ENCODE results near the gene F2R. TPM values are rescaled to one million over a fixed set of nuclear protein-coding genes. Genes with fewer than 3 reads are reported as not detected.
"Not testable (repeated sequence)": the region's sequence is repeated elsewhere in the genome, so short reads cannot be mapped to it uniquely, and the experiment has no call there.

F2R gene
- total RNA-seq: 1 to 10 TPM; 2.2 to 2.8 TPM

GRCh38 chr5:76715736-76716455, at the start of gene F2R:
Gene F2R (plus strand): TSS chr5:76716126. CDS start chr5:76716308, 182 bp downstream.
- Mint-ChIP-seq H3K27ac (peak within 1 kb of the TSS; percentile 54), H3K36me3 (no peaks in the 10 kb centered on the region), H3K9me3 (no peaks in the 10 kb centered on the region), H3K4me3 (peak within 1 kb of the TSS; percentile 80), H3K4me1 (peaks cover 24% of the 10 kb centered on the region), H3K27me3 (peaks cover 69% of the 10 kb centered on the region)
- DNase-seq: peak; percentile 53

GRCh38 chr5:76667495-76667894, 48.4 kb upstream of the F2R start:
- no peaks in the 10 kb centered on the region for H3K9me3 Mint-ChIP-seq
- peaks cover 10% of the 10 kb centered on the region for H3K36me3 Mint-ChIP-seq
- no peaks in the 10 kb centered on the region for H3K27me3 Mint-ChIP-seq
- DNase-seq: no peak
- H3K4me1 Mint-ChIP-seq: no peaks in the 10 kb centered on the region
- H3K4me3 Mint-ChIP-seq: no peak overlapping the region
- H3K27ac Mint-ChIP-seq: no peak overlapping the region

GRCh38 chr5:76669245-76669644, 46.7 kb upstream of the F2R start:
- H3K9me3 Mint-ChIP-seq: no peaks in the 10 kb centered on the region
- peaks cover 10% of the 10 kb centered on the region for H3K36me3 Mint-ChIP-seq
- no peak overlapping the region for H3K27ac Mint-ChIP-seq
- DNase-seq: no peak
- no peaks in the 10 kb centered on the region for H3K27me3 Mint-ChIP-seq
- H3K4me3 Mint-ChIP-seq: no peak overlapping the region
- no peaks in the 10 kb centered on the region for H3K4me1 Mint-ChIP-seq

- Mint-ChIP-seq H3K4me3 (no peak overlapping the region), H3K27me3 (no peaks in the 10 kb centered on the region), H3K9me3 (no peaks in the 10 kb centered on the region), H3K4me1 (no peaks in the 10 kb centered on the region), H3K36me3 (peaks cover 10% of the 10 kb centered on the region), H3K27ac (no peak overlapping the region)
- DNase-seq: no peak
These were observed 45.4 kb upstream of the F2R start for GRCh38 chr5:76670508-76670907.

- Mint-ChIP-seq H3K36me3 (peaks cover 18% of the 10 kb centered on the region), H3K27ac (no peak overlapping the region), H3K9me3 (no peaks in the 10 kb centered on the region), H3K27me3 (no peaks in the 10 kb centered on the region), H3K4me3 (no peak overlapping the region), H3K4me1 (no peaks in the 10 kb centered on the region)
- DNase-seq: no peak
These were observed 43.7 kb upstream of the F2R start for GRCh38 chr5:76672242-76672641.

GRCh38 chr5:76673125-76673524, 42.8 kb upstream of the F2R start:
- Mint-ChIP-seq H3K9me3 (no peaks in the 10 kb centered on the region), H3K4me3 (no peak overlapping the region), H3K36me3 (peaks cover 18% of the 10 kb centered on the region), H3K4me1 (no peaks in the 10 kb centered on the region), H3K27ac (no peak overlapping the region), H3K27me3 (no peaks in the 10 kb centered on the region)
- DNase-seq: no peak

- Mint-ChIP-seq H3K36me3 (peaks cover 15% of the 10 kb centered on the region), H3K9me3 (no peaks in the 10 kb centered on the region), H3K27me3 (no peaks in the 10 kb centered on the region), H3K4me1 (no peaks in the 10 kb centered on the region), H3K27ac (no peak overlapping the region), H3K4me3 (no peak overlapping the region)
- no peak for DNase-seq
These were observed 41.4 kb upstream of the F2R start for GRCh38 chr5:76674330-76675066.

GRCh38 chr5:76675364-76675763, 40.6 kb upstream of the F2R start:
- Mint-ChIP-seq H3K4me3 (no peak overlapping the region), H3K27ac (no peak overlapping the region), H3K27me3 (no peaks in the 10 kb centered on the region), H3K4me1 (no peaks in the 10 kb centered on the region), H3K9me3 (no peaks in the 10 kb centered on the region), H3K36me3 (peaks cover 18% of the 10 kb centered on the region)
- DNase-seq: no peak

GRCh38 chr5:76677849-76678472, 38.0 kb upstream of the F2R start:
- peaks cover 18% of the 10 kb centered on the region for H3K36me3 Mint-ChIP-seq
- no peaks in the 10 kb centered on the region for H3K9me3 Mint-ChIP-seq
- no peak overlapping the region for H3K4me3 Mint-ChIP-seq
- no peaks in the 10 kb centered on the region for H3K27me3 Mint-ChIP-seq
- H3K4me1 Mint-ChIP-seq: peaks cover 2% of the 10 kb centered on the region
- no peak overlapping the region for H3K27ac Mint-ChIP-seq
- no peak for DNase-seq

GRCh38 chr5:76679231-76679630, 36.7 kb upstream of the F2R start:
- no peaks in the 10 kb centered on the region for H3K27me3 Mint-ChIP-seq
- H3K4me1 Mint-ChIP-seq: peaks cover 2% of the 10 kb centered on the region
- no peak for DNase-seq
- no peak overlapping the region for H3K4me3 Mint-ChIP-seq
- no peak overlapping the region for H3K27ac Mint-ChIP-seq
- H3K36me3 Mint-ChIP-seq: peaks cover 21% of the 10 kb centered on the region
- no peaks in the 10 kb centered on the region for H3K9me3 Mint-ChIP-seq

GRCh38 chr5:76680826-76681225, 35.1 kb upstream of the F2R start:
- H3K9me3 Mint-ChIP-seq, DNase-seq, H3K4me1 Mint-ChIP-seq, H3K27ac Mint-ChIP-seq, H3K4me3 Mint-ChIP-seq, H3K27me3 Mint-ChIP-seq: not testable (repeated sequence)
- H3K36me3 Mint-ChIP-seq: peaks cover 26% of the 10 kb centered on the region

- H3K27ac Mint-ChIP-seq: no peak overlapping the region
- H3K27me3 Mint-ChIP-seq: no peaks in the 10 kb centered on the region
- H3K4me3 Mint-ChIP-seq: no peak overlapping the region
- H3K36me3 Mint-ChIP-seq: peaks cover 24% of the 10 kb centered on the region
- no peaks in the 10 kb centered on the region for H3K9me3 Mint-ChIP-seq
- peaks cover 2% of the 10 kb centered on the region for H3K4me1 Mint-ChIP-seq
- no peak for DNase-seq
These were observed 34.6 kb upstream of the F2R start for GRCh38 chr5:76681287-76681686.

- no peaks in the 10 kb centered on the region for H3K9me3 Mint-ChIP-seq
- no peak overlapping the region for H3K4me3 Mint-ChIP-seq
- DNase-seq: no peak
- peaks cover 2% of the 10 kb centered on the region for H3K4me1 Mint-ChIP-seq
- H3K27me3 Mint-ChIP-seq: no peaks in the 10 kb centered on the region
- no peak overlapping the region for H3K27ac Mint-ChIP-seq
- H3K36me3 Mint-ChIP-seq: peaks cover 23% of the 10 kb centered on the region
These were observed 33.5 kb upstream of the F2R start for GRCh38 chr5:76682387-76682786.

- no peak overlapping the region for H3K27ac Mint-ChIP-seq
- H3K27me3 Mint-ChIP-seq: no peaks in the 10 kb centered on the region
- peaks cover 26% of the 10 kb centered on the region for H3K36me3 Mint-ChIP-seq
These were observed 31.9 kb upstream of the F2R start for GRCh38 chr5:76683816-76684731.

More at GRCh38 chr5:76683816-76684731, 31.9 kb upstream of the F2R start:
- H3K9me3 Mint-ChIP-seq: no peaks in the 10 kb centered on the region
- no peak for DNase-seq
- peaks cover 2% of the 10 kb centered on the region for H3K4me1 Mint-ChIP-seq
- no peak overlapping the region for H3K4me3 Mint-ChIP-seq

Data from activated naive CD8-positive, alpha-beta T cell treated with anti-CD3 and anti-CD28 coated beads for 36 hours (primary cell).